Vagina (tissue), 2 donors: Measurements from ENCODE around the gene CCDC184. TPM values are rescaled to one million over a fixed set of nuclear protein-coding genes. Genes with fewer than 3 reads are reported as not detected.
A peak's percentile ranks its signal among the peaks of the same experiment; 100 is the strongest.

Experiments used
- DNase-seq, 2 donors: peaks; one replicate each; pipeline ENCODE4 v3.0.0-alpha.2; 2017; ENCODE audit errors: extremely low spot score in 2 of 2
- H3K27ac ChIP-seq: fragments of 200-600 bp; sonication (generic); one replicate; pipeline ENCODE4 v1.5.1; 2019
- H3K27me3 ChIP-seq: fragments of 200-600 bp; sonication (generic); one replicate; pipeline ENCODE4 v1.5.1; 2019
- H3K36me3 ChIP-seq, 2 donors: fragments of 200-600 bp; sonication (generic); one replicate each; pipeline ENCODE4 v1.5.1; 2017 to 2019
- H3K4me1 ChIP-seq: fragments of 200-600 bp; sonication (generic); one replicate; pipeline ENCODE4 v1.5.1; 2019
- H3K4me3 ChIP-seq, 2 donors: fragments of 200-600 bp; sonication (generic); 1 replicate in 1 of 2; 2 replicates in 1 of 2; pipeline ENCODE4 v1.5.1; 2016 to 2019
- H3K9me3 ChIP-seq: fragments of 200-600 bp; sonication (generic); one replicate; pipeline ENCODE4 v1.5.1; 2019
- POLR2A ChIP-seq, 2 donors: fragments of 450-650 bp; IDR thresholded peaks; one replicate each; pipeline ENCODE4 v1.6.1; 2017; ENCODE audit warnings: antibody characterized with exemption in 2 of 2, mild to moderate bottlenecking in 2 of 2, moderate library complexity in 2 of 2
- POLR2AphosphoS5 ChIP-seq, 2 donors: sonication (generic); formaldehyde crosslinking; IDR thresholded peaks; one replicate each; pipeline ENCODE4 v1.9.0; 2017; ENCODE audit warnings: antibody characterized with exemption in 2 of 2, mild to moderate bottlenecking in 2 of 2, low read depth in 1 of 2; ENCODE audit not compliant: insufficient read depth in 1 of 2
- intact Hi-C: fragments of 100-400 bp; cut with DNase I; formaldehyde crosslinking; loops from one replicate; pipeline ENCODE4 v1.15.1; 2023
- total RNA-seq: library from RNA; depleted of rRNA; stranded (reverse); fragments of >200 nt; gene quantifications from one replicate; pipeline ENCODE4 v1.2.3, GENCODE V29; 2016
- TF ChIP-seq, protein P1 (sequence below), 3 experiments: fragments of 450-650 bp in 2 of 3; fragments of 200-600 bp in 1 of 3; sonication (generic) in 1 of 3; IDR thresholded peaks; one replicate each; pipeline ENCODE4 v1.5.1; 2017 to 2019; ENCODE audit warnings: antibody characterized with exemption in 3 of 3, mild to moderate bottlenecking in 2 of 3, moderate library complexity in 2 of 3

The CCDC184 gene
- total RNA-seq, 1 donor from 2014 or later = 1.2 TPM

DNA sequence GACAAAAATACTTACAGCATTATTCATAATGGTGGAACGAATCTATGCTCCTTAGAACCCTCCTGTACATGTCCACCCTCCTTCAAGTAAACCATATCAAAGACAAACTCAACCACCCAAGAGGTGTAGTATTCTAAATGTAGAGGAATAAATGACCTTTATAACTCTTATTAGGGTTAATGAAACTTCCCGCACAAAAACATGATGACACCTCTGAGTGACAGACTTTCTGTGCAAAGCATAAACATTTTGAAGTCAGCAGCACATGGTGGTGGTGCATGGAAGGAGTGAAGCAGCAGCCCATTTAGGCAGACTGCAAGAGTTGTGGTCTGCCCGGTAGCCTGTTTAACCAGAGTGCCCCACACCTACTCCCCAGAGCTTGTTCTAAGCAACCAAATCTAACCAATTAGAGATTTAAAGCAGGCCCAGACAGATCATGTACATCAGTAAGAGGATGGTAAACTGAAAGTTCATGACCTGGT lies 25.5 kb upstream of the CCDC184 start:
- peak overlapping the region; percentile 76 to 95 for H3K4me3 ChIP-seq
- no peaks in the 10 kb centered on the region for H3K9me3 ChIP-seq
- intact Hi-C loops = loop anchor here (5.0 kb wide), 1 partner anchor 51 kb away; the partner anchor contains the start of gene SENP1
- peaks cover 15% of the 10 kb centered on the region for H3K4me1 ChIP-seq
- no peak for TF ChIP-seq POLR2A (IDR thresholded peaks at IDR 0.05)
- TF ChIP-seq, protein P1, sequence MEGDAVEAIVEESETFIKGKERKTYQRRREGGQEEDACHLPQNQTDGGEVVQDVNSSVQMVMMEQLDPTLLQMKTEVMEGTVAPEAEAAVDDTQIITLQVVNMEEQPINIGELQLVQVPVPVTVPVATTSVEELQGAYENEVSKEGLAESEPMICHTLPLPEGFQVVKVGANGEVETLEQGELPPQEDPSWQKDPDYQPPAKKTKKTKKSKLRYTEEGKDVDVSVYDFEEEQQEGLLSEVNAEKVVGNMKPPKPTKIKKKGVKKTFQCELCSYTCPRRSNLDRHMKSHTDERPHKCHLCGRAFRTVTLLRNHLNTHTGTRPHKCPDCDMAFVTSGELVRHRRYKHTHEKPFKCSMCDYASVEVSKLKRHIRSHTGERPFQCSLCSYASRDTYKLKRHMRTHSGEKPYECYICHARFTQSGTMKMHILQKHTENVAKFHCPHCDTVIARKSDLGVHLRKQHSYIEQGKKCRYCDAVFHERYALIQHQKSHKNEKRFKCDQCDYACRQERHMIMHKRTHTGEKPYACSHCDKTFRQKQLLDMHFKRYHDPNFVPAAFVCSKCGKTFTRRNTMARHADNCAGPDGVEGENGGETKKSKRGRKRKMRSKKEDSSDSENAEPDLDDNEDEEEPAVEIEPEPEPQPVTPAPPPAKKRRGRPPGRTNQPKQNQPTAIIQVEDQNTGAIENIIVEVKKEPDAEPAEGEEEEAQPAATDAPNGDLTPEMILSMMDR (IDR thresholded peaks at IDR 0.05) = no peak
- TF ChIP-seq POLR2AphosphoS5 (IDR thresholded peaks at IDR 0.05; ENCODE audit: insufficient read depth in 1 of 2, low read depth in 1 of 2) = no peak
- peak overlapping the region; percentile 90 for H3K27ac ChIP-seq
- no peaks in the 10 kb centered on the region for H3K27me3 ChIP-seq
- DNase-seq = no peak
- no peaks in the 10 kb centered on the region for H3K36me3 ChIP-seq

DNA sequence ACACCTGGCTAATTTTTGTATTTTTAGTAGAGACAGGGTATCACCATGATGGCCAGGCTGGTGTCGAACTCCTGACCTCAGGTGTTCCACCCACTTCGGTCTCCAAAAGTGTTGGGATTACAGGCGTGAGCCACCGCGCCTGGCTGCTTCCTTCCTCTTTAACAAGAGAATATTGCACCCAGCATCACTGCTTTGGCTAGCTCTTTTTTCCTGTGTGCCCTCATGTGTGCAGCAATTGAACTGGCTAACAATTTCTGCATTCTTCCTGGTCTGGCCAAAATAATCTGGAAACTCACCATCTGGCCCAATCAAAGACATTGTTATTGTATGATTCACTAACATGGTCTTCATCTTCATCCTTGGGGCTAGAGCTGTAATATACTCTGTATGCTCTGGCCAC lies 23.4 kb upstream of the CCDC184 start:
- intact Hi-C loops = no loop called here
- Histone ChIP-seq H3K4me1 (peaks cover 9% of the 10 kb centered on the region), H3K27me3 (no peaks in the 10 kb centered on the region), H3K36me3 (no peaks in the 10 kb centered on the region), H3K27ac (no peak overlapping the region), H3K4me3 (no peak overlapping the region), H3K9me3 (no peaks in the 10 kb centered on the region)
- no peak for DNase-seq
- TF ChIP-seq, protein P1 (IDR thresholded peaks at IDR 0.05) = no peak
- TF ChIP-seq POLR2A (IDR thresholded peaks at IDR 0.05) = no peak
- TF ChIP-seq POLR2AphosphoS5 (IDR thresholded peaks at IDR 0.05; ENCODE audit: insufficient read depth in 1 of 2, low read depth in 1 of 2) = no peak

DNA sequence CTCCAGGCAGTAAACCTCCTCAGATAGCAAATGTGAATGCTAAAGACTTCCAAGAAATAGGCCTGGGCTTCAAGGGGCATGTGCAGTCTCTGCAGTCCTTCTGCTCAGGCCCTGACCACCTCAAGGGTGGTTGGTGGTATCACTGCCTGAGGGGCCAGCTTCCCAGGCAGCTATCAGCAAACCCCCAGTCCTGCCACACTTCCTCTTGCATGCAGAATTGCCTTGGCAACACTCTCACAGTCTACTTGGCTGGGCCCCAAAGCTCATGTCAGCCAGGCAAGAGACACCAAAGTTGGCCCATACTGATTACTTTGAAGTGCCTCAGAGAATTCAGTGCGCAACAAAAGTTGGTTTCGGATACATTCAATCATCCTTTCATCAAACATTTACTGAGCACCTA lies 22.6 kb upstream of the CCDC184 start:
- DNase-seq = no peak
- H3K9me3 ChIP-seq = no peaks in the 10 kb centered on the region
- H3K4me3 ChIP-seq = no peak overlapping the region
- TF ChIP-seq POLR2AphosphoS5 (IDR thresholded peaks at IDR 0.05; ENCODE audit: insufficient read depth in 1 of 2, low read depth in 1 of 2) (no peak), POLR2A (IDR thresholded peaks at IDR 0.05) (no peak)
- TF ChIP-seq, protein P1 (IDR thresholded peaks at IDR 0.05) = no peak
- H3K27ac ChIP-seq = no peak overlapping the region
- H3K27me3 ChIP-seq = no peaks in the 10 kb centered on the region
- no peaks in the 10 kb centered on the region for H3K36me3 ChIP-seq
- intact Hi-C loops = no loop called here
- H3K4me1 ChIP-seq = peaks cover 9% of the 10 kb centered on the region

DNA sequence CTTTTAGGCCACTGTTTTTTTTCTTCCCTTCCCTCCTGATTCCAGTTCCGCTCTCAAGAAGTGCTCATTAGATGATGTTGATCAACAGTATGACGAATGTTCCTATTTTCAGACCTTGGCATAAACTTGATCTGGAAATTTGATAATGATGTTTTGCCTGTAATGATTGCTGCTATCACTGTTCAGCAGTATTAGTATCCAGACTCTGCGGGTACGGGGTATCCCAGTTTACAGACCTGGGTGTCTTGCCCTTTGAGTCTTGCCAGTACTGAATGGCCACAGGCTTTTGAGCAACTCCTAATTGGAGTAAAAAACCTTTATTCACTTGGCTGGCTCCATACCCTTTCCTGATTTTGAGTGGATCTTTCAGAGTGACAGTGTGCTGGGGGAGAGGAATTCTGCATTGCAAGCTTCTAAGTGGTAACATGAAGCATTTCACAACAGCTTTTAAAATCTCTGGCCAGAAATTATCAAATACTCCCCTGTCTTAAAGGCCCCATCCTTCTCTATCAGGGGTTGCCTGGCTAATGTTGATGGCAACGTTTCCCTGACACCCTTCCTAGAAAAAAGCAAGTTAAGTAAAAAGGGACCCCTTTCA lies 20.2 kb upstream of the CCDC184 start:
- no peak for DNase-seq
- no peak overlapping the region for H3K27ac ChIP-seq
- no peaks in the 10 kb centered on the region for H3K9me3 ChIP-seq
- no peaks in the 10 kb centered on the region for H3K4me1 ChIP-seq
- intact Hi-C loops = no loop called here
- no peak overlapping the region for H3K4me3 ChIP-seq
- no peaks in the 10 kb centered on the region for H3K36me3 ChIP-seq
- H3K27me3 ChIP-seq = no peaks in the 10 kb centered on the region
- TF ChIP-seq POLR2A (IDR thresholded peaks at IDR 0.05) = no peak
- TF ChIP-seq POLR2AphosphoS5 (IDR thresholded peaks at IDR 0.05; ENCODE audit: insufficient read depth in 1 of 2, low read depth in 1 of 2) = no peak
- TF ChIP-seq, protein P1 (IDR thresholded peaks at IDR 0.05) = no peak

DNA sequence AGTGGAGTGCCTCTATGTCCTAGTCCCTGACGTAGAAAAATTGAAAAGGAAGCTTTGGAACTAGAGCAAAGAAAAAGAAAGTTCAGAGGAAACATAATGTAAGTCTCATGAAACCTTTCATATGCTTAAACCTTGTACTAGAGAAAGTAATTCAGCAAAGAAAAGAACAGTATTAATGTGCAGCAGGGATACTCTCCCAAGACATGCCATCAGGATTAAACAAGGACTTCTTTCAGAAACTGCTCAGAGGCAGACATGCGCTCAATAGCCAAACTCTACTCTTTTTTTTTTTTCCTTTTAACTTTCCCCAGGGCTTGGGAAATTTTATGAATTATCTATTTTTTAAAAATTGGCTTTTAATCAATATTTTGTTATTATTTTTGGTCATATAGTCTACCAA lies 19.0 kb upstream of the CCDC184 start:
- intact Hi-C loops = no loop called here

More for the DNA sequence above, 19.0 kb upstream of the CCDC184 start:
- H3K4me3 ChIP-seq = no peak overlapping the region
- H3K27ac ChIP-seq = no peak overlapping the region
- H3K36me3 ChIP-seq = no peaks in the 10 kb centered on the region
- H3K4me1 ChIP-seq = no peaks in the 10 kb centered on the region
- no peaks in the 10 kb centered on the region for H3K9me3 ChIP-seq
- TF ChIP-seq POLR2A (IDR thresholded peaks at IDR 0.05) (no peak), POLR2AphosphoS5 (IDR thresholded peaks at IDR 0.05; ENCODE audit: insufficient read depth in 1 of 2, low read depth in 1 of 2) (no peak)
- TF ChIP-seq, protein P1 (IDR thresholded peaks at IDR 0.05) = no peak
- DNase-seq = no peak
- H3K27me3 ChIP-seq = no peaks in the 10 kb centered on the region
